MM.1S (cell line): Measurements from ENCODE around the gene CCDC177.

Experiments used
- DNase-seq: peaks from one replicate; pipeline ENCODE4 v3.0.0-alpha.2; 2015
- H2AFZ ChIP-seq: fragments of 300-600 bp; sonication (generic); 2 replicates; pipeline ENCODE4 v1.6.0; 2016; ENCODE audit warnings: antibody characterized with exemption, low read length
- H3F3A ChIP-seq: fragments of 300-600 bp; sonication (generic); 2 replicates; pipeline ENCODE4 v1.6.1; 2016; ENCODE audit warnings: mild to moderate bottlenecking, antibody characterized with exemption, low read length, moderate library complexity, mixed read lengths; ENCODE audit not compliant: insufficient read depth
- H3K27ac ChIP-seq: fragments of 300-600 bp; sonication (generic); 2 replicates; pipeline ENCODE4 v1.5.1; 2016; ENCODE audit warnings: mild to moderate bottlenecking, low read length
- H3K27me3 ChIP-seq: fragments of 300-600 bp; sonication (generic); replicated peaks from 2 replicates; pipeline ENCODE4 v1.6.0; 2016; ENCODE audit warnings: low read length; ENCODE audit not compliant: insufficient read depth
- H3K36me3 ChIP-seq: fragments of 300-600 bp; sonication (generic); replicated peaks from 2 replicates; pipeline ENCODE4 v1.6.1; 2016; ENCODE audit warnings: mild to moderate bottlenecking, low read length, mixed read lengths; ENCODE audit not compliant: insufficient read depth
- H3K4me1 ChIP-seq: fragments of 300-600 bp; sonication (generic); 2 replicates; pipeline ENCODE4 v1.6.1; 2016; ENCODE audit warnings: low read length, mixed read lengths
- H3K4me2 ChIP-seq: fragments of 300-600 bp; sonication (generic); 2 replicates; pipeline ENCODE4 v1.6.0; 2016; ENCODE audit warnings: low read depth, low read length
- H3K4me3 ChIP-seq: fragments of 300-600 bp; sonication (generic); 2 replicates; pipeline ENCODE4 v1.5.1; 2016; ENCODE audit warnings: low read length, mixed read lengths
- H3K79me2 ChIP-seq: fragments of 300-600 bp; sonication (generic); 2 replicates; pipeline ENCODE4 v1.6.1; 2016; ENCODE audit warnings: mixed run types, low read length, mixed read lengths
- H3K9ac ChIP-seq: fragments of 300-600 bp; sonication (generic); 2 replicates; pipeline ENCODE4 v1.6.1; 2016; ENCODE audit warnings: low read length, mixed read lengths
- H3K9me2 ChIP-seq: fragments of 300-600 bp; sonication (generic); replicated peaks from 2 replicates; pipeline ENCODE4 v1.6.1; 2016; ENCODE audit warnings: mild to moderate bottlenecking, low read length, mixed read lengths; ENCODE audit not compliant: insufficient read depth
- H3K9me3 ChIP-seq: fragments of 300-600 bp; sonication (generic); replicated peaks from 2 replicates; pipeline ENCODE4 v1.6.1; 2016; ENCODE audit warnings: mild to moderate bottlenecking, low read length, mixed read lengths; ENCODE audit not compliant: insufficient read depth
- H4K20me1 ChIP-seq: fragments of 300-600 bp; sonication (generic); 2 replicates; pipeline ENCODE4 v1.6.1; 2016; ENCODE audit warnings: mild to moderate bottlenecking, low read length, moderate library complexity, mixed read lengths; ENCODE audit not compliant: insufficient read depth
- EZH2 ChIP-seq: fragments of 300-600 bp; sonication (generic); optimal IDR thresholded peaks from 2 replicates; pipeline ENCODE3; 2017; ENCODE audit warnings: low read depth, mild to moderate bottlenecking, antibody characterized with exemption, low read length, mixed read lengths
- EZH2phosphoT487 ChIP-seq: fragments of 300-600 bp; sonication (generic); IDR thresholded peaks from 2 replicates; pipeline ENCODE4 v1.6.1; 2018; ENCODE audit warnings: antibody characterized with exemption, low read length
- TF ChIP-seq, protein P1 (sequence below): fragments of 300-600 bp; sonication (generic); IDR thresholded peaks from 2 replicates; pipeline ENCODE4 v1.5.1; 2016; ENCODE audit warnings: antibody characterized with exemption, low read length, mixed read lengths

The CCDC177 gene

DNA sequence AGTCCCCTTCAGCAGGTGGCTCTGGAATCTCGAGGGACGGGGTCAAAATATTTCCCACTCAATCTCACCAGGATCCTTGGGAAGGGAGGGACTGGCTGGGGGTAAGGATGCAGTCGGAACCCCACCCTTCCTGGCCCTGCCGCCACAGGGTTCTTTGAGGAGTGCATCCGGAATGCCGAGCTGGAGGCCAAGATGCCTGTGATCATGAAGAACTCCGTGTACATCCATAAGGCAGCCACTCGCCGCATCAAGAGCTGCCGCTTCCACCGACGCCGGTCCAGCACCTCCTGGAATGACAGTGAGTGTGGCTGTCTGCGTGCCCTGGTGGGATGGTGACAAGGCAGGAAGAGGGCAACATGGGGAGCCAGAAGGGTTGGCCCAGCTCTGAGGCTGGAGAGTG, 47.0 kb downstream of the CCDC177 start:
- Histone ChIP-seq H3K36me3 (no peaks in the 10 kb centered on the region), H3K4me3 (no peak overlapping the region), H3K79me2 (no peaks in the 10 kb centered on the region), H3K27ac (no peak overlapping the region), H3K9ac (no peak overlapping the region), H3F3A (no peaks in the 10 kb centered on the region), H2AFZ (no peak overlapping the region), H3K4me1 (no peaks in the 10 kb centered on the region), H3K4me2 (no peak overlapping the region), H4K20me1 (no peaks in the 10 kb centered on the region), H3K27me3 (no peaks in the 10 kb centered on the region), H3K9me3 (no peaks in the 10 kb centered on the region), H3K9me2 (no peaks in the 10 kb centered on the region)
- TF ChIP-seq EZH2phosphoT487 (no peak), EZH2 (no peak)
- TF ChIP-seq, protein P1, sequence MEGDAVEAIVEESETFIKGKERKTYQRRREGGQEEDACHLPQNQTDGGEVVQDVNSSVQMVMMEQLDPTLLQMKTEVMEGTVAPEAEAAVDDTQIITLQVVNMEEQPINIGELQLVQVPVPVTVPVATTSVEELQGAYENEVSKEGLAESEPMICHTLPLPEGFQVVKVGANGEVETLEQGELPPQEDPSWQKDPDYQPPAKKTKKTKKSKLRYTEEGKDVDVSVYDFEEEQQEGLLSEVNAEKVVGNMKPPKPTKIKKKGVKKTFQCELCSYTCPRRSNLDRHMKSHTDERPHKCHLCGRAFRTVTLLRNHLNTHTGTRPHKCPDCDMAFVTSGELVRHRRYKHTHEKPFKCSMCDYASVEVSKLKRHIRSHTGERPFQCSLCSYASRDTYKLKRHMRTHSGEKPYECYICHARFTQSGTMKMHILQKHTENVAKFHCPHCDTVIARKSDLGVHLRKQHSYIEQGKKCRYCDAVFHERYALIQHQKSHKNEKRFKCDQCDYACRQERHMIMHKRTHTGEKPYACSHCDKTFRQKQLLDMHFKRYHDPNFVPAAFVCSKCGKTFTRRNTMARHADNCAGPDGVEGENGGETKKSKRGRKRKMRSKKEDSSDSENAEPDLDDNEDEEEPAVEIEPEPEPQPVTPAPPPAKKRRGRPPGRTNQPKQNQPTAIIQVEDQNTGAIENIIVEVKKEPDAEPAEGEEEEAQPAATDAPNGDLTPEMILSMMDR = no peak
- DNase-seq = no peak

DNA sequence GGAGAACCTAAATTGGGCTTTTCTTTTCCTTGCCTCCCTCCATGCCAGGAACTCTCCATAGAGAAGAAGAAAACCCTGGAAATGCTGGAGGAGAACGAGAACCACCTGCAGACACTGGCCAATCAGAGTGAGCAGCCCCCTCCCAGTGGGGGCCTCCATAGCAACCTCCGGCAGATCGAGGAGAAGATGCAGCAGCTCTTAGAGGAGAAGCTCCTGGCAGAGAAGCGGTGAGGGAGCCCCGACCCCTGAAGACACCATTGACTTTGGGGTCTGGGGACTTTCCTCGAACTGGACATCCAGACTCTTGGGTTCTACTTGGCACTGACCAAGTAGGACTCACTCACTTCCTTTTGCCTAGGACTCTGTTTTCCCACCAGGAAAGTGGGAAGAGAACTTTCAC, 48.8 kb downstream of the CCDC177 start:
- Histone ChIP-seq H3K4me2 (no peak overlapping the region), H3K9me2 (no peaks in the 10 kb centered on the region), H3F3A (no peaks in the 10 kb centered on the region), H3K9ac (no peak overlapping the region), H2AFZ (no peak overlapping the region), H3K79me2 (no peaks in the 10 kb centered on the region), H3K9me3 (no peaks in the 10 kb centered on the region), H3K27me3 (no peaks in the 10 kb centered on the region), H3K36me3 (no peaks in the 10 kb centered on the region), H3K4me3 (no peak overlapping the region), H3K4me1 (no peaks in the 10 kb centered on the region), H4K20me1 (no peaks in the 10 kb centered on the region), H3K27ac (no peak overlapping the region)
- TF ChIP-seq, protein P1 = no peak
- TF ChIP-seq EZH2 (no peak), EZH2phosphoT487 (no peak)
- DNase-seq = no peak

DNA sequence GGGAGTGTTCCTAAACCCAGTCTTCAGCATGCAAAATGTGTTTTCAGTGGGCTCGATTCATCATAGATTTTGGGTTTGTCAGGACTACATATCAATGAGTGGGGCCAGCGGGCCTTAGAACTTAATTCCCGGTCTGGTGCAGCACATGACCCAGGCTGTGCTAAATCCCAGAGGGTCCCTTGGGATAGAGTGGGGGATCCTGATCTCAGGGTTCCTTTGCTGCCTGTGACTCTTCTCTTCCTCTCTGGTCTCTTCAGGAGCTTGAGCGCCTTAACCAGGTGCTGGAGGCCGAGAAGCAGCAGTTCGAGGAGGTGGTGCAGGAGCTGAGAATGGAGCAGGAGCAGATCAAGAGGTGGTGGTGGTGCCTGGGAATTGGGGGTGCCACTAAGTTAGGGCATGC, 52.6 kb downstream of the CCDC177 start:
- Histone ChIP-seq H3K36me3 (no peaks in the 10 kb centered on the region), H3K79me2 (no peaks in the 10 kb centered on the region), H4K20me1 (no peaks in the 10 kb centered on the region), H3K27me3 (no peaks in the 10 kb centered on the region), H3K4me2 (no peak overlapping the region), H3K9ac (no peak overlapping the region), H3K9me3 (no peaks in the 10 kb centered on the region), H2AFZ (no peak overlapping the region), H3K27ac (no peak overlapping the region), H3K9me2 (no peaks in the 10 kb centered on the region), H3F3A (no peaks in the 10 kb centered on the region), H3K4me1 (no peaks in the 10 kb centered on the region), H3K4me3 (no peak overlapping the region)
- no peak for DNase-seq
- no peak for TF ChIP-seq EZH2
- TF ChIP-seq, protein P1 = no peak
- TF ChIP-seq EZH2phosphoT487 = no peak
